ENCODE data around the gene NINJ2. TPM values are rescaled to one million over a fixed set of nuclear protein-coding genes. Genes with fewer than 3 reads are reported as not detected.
"Not testable (repeated sequence)": the region's sequence is repeated elsewhere in the genome, so short reads cannot be mapped to it uniquely, and the experiment has no call there.

NINJ2 gene
- total RNA-seq, 1 donor = 0.43 TPM

- DNase-seq (ENCODE audit: low read depth) = no peak
- no peak for TF ChIP-seq CTCF (IDR thresholded peaks at IDR 0.05; ENCODE audit: insufficient read depth, low read depth, low read length)
- H3K4me3 ChIP-seq (ENCODE audit: low read depth, low read length) = no peak overlapping the region
Observed at GRCh38 chr12:700016-700415, 36.8 kb upstream of the NINJ2 start.

- not testable (repeated sequence) for DNase-seq (ENCODE audit: low read depth); H3K4me3 ChIP-seq (ENCODE audit: low read depth, low read length)
Observed at GRCh38 chr12:698222-698621, 35.0 kb upstream of the NINJ2 start.

GRCh38 chr12:697481-697880 is 34.2 kb upstream of the NINJ2 start:
- TF ChIP-seq CTCF (IDR thresholded peaks at IDR 0.05; ENCODE audit: insufficient read depth, low read depth, low read length) = no peak
- DNase-seq (ENCODE audit: low read depth) = no peak
- H3K4me3 ChIP-seq (ENCODE audit: low read depth, low read length) = no peak overlapping the region

GRCh38 chr12:694734-695503 is 31.7 kb upstream of the NINJ2 start:
- no peak for DNase-seq (ENCODE audit: low read depth)
- no peak overlapping the region for H3K4me3 ChIP-seq (ENCODE audit: low read depth, low read length)
- no peak for TF ChIP-seq CTCF (IDR thresholded peaks at IDR 0.05; ENCODE audit: insufficient read depth, low read depth, low read length)

GRCh38 chr12:693934-694533 is 30.8 kb upstream of the NINJ2 start:
- no peak overlapping the region for H3K4me3 ChIP-seq (ENCODE audit: low read depth, low read length)
- no peak for TF ChIP-seq CTCF (IDR thresholded peaks at IDR 0.05; ENCODE audit: insufficient read depth, low read depth, low read length)
- no peak for DNase-seq (ENCODE audit: low read depth)

GRCh38 chr12:692274-692673 is 29.0 kb upstream of the NINJ2 start:
- no peak for TF ChIP-seq CTCF (IDR thresholded peaks at IDR 0.05; ENCODE audit: insufficient read depth, low read depth, low read length)
- no peak overlapping the region for H3K4me3 ChIP-seq (ENCODE audit: low read depth, low read length)

GRCh38 chr12:690466-690865 is 27.2 kb upstream of the NINJ2 start:
- TF ChIP-seq CTCF (IDR thresholded peaks at IDR 0.05; ENCODE audit: insufficient read depth, low read depth, low read length) = no peak
- no peak for DNase-seq (ENCODE audit: low read depth)

More at GRCh38 chr12:692274-692673, 29.0 kb upstream of the NINJ2 start:
- DNase-seq (ENCODE audit: low read depth) = no peak

More at GRCh38 chr12:690466-690865, 27.2 kb upstream of the NINJ2 start:
- no peak overlapping the region for H3K4me3 ChIP-seq (ENCODE audit: low read depth, low read length)

Data from fibroblast of villous mesenchyme (primary cell).